Small intestine (tissue), 7 donors: ENCODE measurements around the gene HOXB13. TPM values are rescaled to one million over a fixed set of nuclear protein-coding genes. Genes with fewer than 3 reads are reported as not detected.

Experiments
- DNase-seq, 2 donors: peaks; one replicate each; pipeline versions ENCODE4 v3.0.0 to v3.0.0-alpha.2; 2013
- FAIRE-seq: peaks from 2 replicates; lab custom pipeline; 2012; peaks lifted over from hg19 to GRCh38; lab: Jason Lieb, UNC
- H3K27ac ChIP-seq, 3 donors: one replicate each; pipeline ENCODE4 v1.5.1; 2013; ENCODE audit warnings: low read length in 2 of 3, mild to moderate bottlenecking in 2 of 3, control low read depth in 1 of 3, inconsistent platforms in 1 of 3, low read depth in 1 of 3, moderate library complexity in 1 of 3
- H3K27me3 ChIP-seq, 3 donors: one replicate each; pipeline ENCODE4 v1.6.1; 2013; ENCODE audit warnings: low read length in 3 of 3, inconsistent platforms in 1 of 3; ENCODE audit not compliant: control insufficient read depth in 3 of 3, insufficient read depth in 3 of 3
- H3K36me3 ChIP-seq, 3 donors: one replicate each; pipeline ENCODE4 v1.6.1; 2013; ENCODE audit warnings: low read length in 3 of 3, inconsistent platforms in 1 of 3, low read depth in 1 of 3, mild to moderate bottlenecking in 1 of 3, moderate library complexity in 1 of 3; ENCODE audit not compliant: control insufficient read depth in 3 of 3, insufficient read depth in 2 of 3
- H3K4me1 ChIP-seq, 3 donors: one replicate each; pipeline ENCODE4 v1.6.1; 2013; ENCODE audit warnings: low read length in 2 of 3, inconsistent platforms in 1 of 3, low read depth in 1 of 3, mild to moderate bottlenecking in 1 of 3, moderate library complexity in 1 of 3; ENCODE audit not compliant: control insufficient read depth in 3 of 3, insufficient read depth in 2 of 3
- H3K4me3 ChIP-seq, 3 donors: one replicate each; pipeline ENCODE4 v1.5.1; 2013; ENCODE audit warnings: low read length in 3 of 3, control low read depth in 1 of 3, inconsistent platforms in 1 of 3, low read depth in 1 of 3, mild to moderate bottlenecking in 1 of 3, moderate library complexity in 1 of 3
- H3K9me3 ChIP-seq, 2 donors: one replicate each; pipeline ENCODE4 v1.6.1; 2013; ENCODE audit warnings: low read depth in 1 of 2, low read length in 1 of 2; ENCODE audit not compliant: control insufficient read depth in 2 of 2, insufficient read depth in 1 of 2
- WGBS, 3 donors: extraction: QIAGEN DNeasy Blood & Tissue Kit; methylation state at CpG; one replicate each; pipeline ENCODE4 v1.1.7; 2013; 5-methylcytosine and 5-hydroxymethylcytosine counted together
- polyA plus RNA-seq, 4 donors: library from polyadenylated mRNA; stranded (reverse) in 3 of 4; unstranded in 1 of 4; fragments of 200-250 nt in 3 of 4; fragments of 120-200 nt in 1 of 4; gene quantifications; one replicate each; pipeline versions ENCODE4 v1.2.1 to v1.2.3, GENCODE V29; 2013
- donor health status: healthy with polysubstance abuse.
- donor health status: control.
- donor health status: control.
- donor health status: Bipolar disorder and iron deficiency.
- donor health status: healthy.

Gene HOXB13
- polyA plus RNA-seq, 4 donors = 0.22 TPM; not detected in 3

- no peak for FAIRE-seq
Measured at GRCh38 chr17:48740537-48740936, 12.0 kb upstream of the HOXB13 start.

GRCh38 chr17:48738803-48739526, 10.4 kb upstream of the HOXB13 start:
- Histone ChIP-seq H3K27ac (no peak overlapping the region), H3K4me1 (no peaks in the 10 kb centered on the region), H3K9me3 (peaks cover 0 to 8% of the 10 kb centered on the region in 2 donors), H3K27me3 (peaks cover 3 to 99% (median 59%) of the 10 kb centered on the region in 3 donors), H3K36me3 (no peaks in the 10 kb centered on the region), H3K4me3 (no peak overlapping the region)
- FAIRE-seq = no peak
- WGBS, 3 donors = 5 to 7% (median 5%) methylated on average over 37 of the region's 37 CpGs
- no peak for DNase-seq

More at GRCh38 chr17:48740537-48740936, 12.0 kb upstream of the HOXB13 start:
- no peak overlapping the region for H3K27ac ChIP-seq
- H3K27me3 ChIP-seq = peaks cover 3 to 99% (median 55%) of the 10 kb centered on the region in 3 donors
- H3K9me3 ChIP-seq = peaks cover 0 to 8% of the 10 kb centered on the region in 2 donors
- H3K36me3 ChIP-seq = no peaks in the 10 kb centered on the region
- DNase-seq = no peak
- no peak overlapping the region for H3K4me3 ChIP-seq
- no peaks in the 10 kb centered on the region for H3K4me1 ChIP-seq

- H3K9me3 ChIP-seq = peaks cover 0 to 8% of the 10 kb centered on the region in 2 donors
- H3K4me3 ChIP-seq = no peak overlapping the region
- FAIRE-seq (no peak), DNase-seq (no peak)
- H3K4me1 ChIP-seq = no peaks in the 10 kb centered on the region
- no peaks in the 10 kb centered on the region for H3K36me3 ChIP-seq
- H3K27ac ChIP-seq = no peak overlapping the region
- WGBS, 3 donors = 6 to 8% (median 6%) methylated on average over 11 of the region's 11 CpGs
- peaks cover 3 to 99% (median 56%) of the 10 kb centered on the region in 3 donors for H3K27me3 ChIP-seq
Measured at GRCh38 chr17:48738424-48738802, 9.9 kb upstream of the HOXB13 start.

GRCh38 chr17:48737330-48738043, 8.9 kb upstream of the HOXB13 start:
- Histone ChIP-seq H3K4me3 (no peak overlapping the region), H3K27me3 (peaks cover 3 to 99% (median 61%) of the 10 kb centered on the region in 3 donors), H3K27ac (no peak overlapping the region), H3K4me1 (no peaks in the 10 kb centered on the region), H3K9me3 (peaks cover 0 to 8% of the 10 kb centered on the region in 2 donors), H3K36me3 (no peaks in the 10 kb centered on the region)
- 57 to 64% (median 61%) methylated on average over 4 of the region's 4 CpGs for WGBS, 3 donors
- DNase-seq (no peak), FAIRE-seq (no peak)

- H3K9me3 ChIP-seq = peaks cover 0 to 8% of the 10 kb centered on the region in 2 donors
- DNase-seq (no peak), FAIRE-seq (no peak)
- WGBS, 3 donors = 2 to 5% (median 3%) methylated on average over 7 of the region's 7 CpGs
- no peak overlapping the region for H3K4me3 ChIP-seq
- H3K4me1 ChIP-seq = no peaks in the 10 kb centered on the region
- H3K27ac ChIP-seq = no peak overlapping the region
- no peaks in the 10 kb centered on the region for H3K36me3 ChIP-seq
- H3K27me3 ChIP-seq = peaks cover 3 to 99% (median 54%) of the 10 kb centered on the region in 3 donors
Measured at GRCh38 chr17:48735062-48735351, 6.5 kb upstream of the HOXB13 start.

- Histone ChIP-seq H3K9me3 (peaks cover 0 to 8% of the 10 kb centered on the region in 2 donors), H3K4me1 (no peaks in the 10 kb centered on the region), H3K27me3 (peaks cover 3 to 99% (median 56%) of the 10 kb centered on the region in 3 donors), H3K36me3 (no peaks in the 10 kb centered on the region), H3K4me3 (no peak overlapping the region), H3K27ac (no peak overlapping the region)
- FAIRE-seq (no peak), DNase-seq (no peak)
- 10 to 15% (median 13%) methylated on average over 14 of the region's 14 CpGs for WGBS, 3 donors
Measured at GRCh38 chr17:48734333-48735061, 5.9 kb upstream of the HOXB13 start.

GRCh38 chr17:48733632-48734328, 5.2 kb upstream of the HOXB13 start:
- no peak overlapping the region for H3K4me3 ChIP-seq
- H3K4me1 ChIP-seq = peaks cover 0 to 4% (median 0%) of the 10 kb centered on the region in 3 donors
- DNase-seq (no peak), FAIRE-seq (no peak)
- peaks cover 3 to 99% (median 56%) of the 10 kb centered on the region in 3 donors for H3K27me3 ChIP-seq
- no peaks in the 10 kb centered on the region for H3K36me3 ChIP-seq
- peaks cover 0 to 8% of the 10 kb centered on the region in 2 donors for H3K9me3 ChIP-seq
- 11 to 19% (median 19%) methylated on average over 22 of the region's 22 CpGs for WGBS, 3 donors
- H3K27ac ChIP-seq = no peak overlapping the region
